ENCODE measurements around the gene KLHL1. TPM values are rescaled to one million over a fixed set of nuclear protein-coding genes. Genes with fewer than 3 reads are reported as not detected.

KLHL1 gene
- total RNA-seq, 2 donors from 2014 or later: 0.15 TPM; not detected in 1

DNA sequence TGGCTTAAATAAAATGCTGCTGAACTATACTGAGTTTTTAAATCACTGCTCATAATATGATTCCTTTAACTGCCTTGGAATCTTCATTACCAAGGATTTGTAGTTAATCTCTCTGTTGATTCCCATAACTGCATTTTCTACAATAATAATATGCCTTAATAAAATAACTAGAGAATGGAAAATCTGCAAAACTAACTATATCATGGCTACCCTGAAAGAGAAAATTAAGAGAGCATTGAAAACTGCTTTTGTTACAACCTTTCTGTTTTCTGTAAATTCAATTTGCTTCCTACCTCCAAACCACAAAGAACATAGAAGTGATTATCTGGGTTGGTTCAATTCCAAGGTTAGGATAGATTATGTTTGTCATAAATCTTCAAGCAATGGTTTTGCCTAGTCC, 203.5 kb downstream of the KLHL1 start:
- H3K4me1 Mint-ChIP-seq: peaks cover 10% of the 10 kb centered on the region

GRCh38 chr13:69903081-69903480, 205.2 kb downstream of the KLHL1 start:
- H3K27ac ChIP-seq (ENCODE audit: low read depth, low read length): no peak overlapping the region
- H3K9me3 ChIP-seq (ENCODE audit: control insufficient read depth, low read length): no peaks in the 10 kb centered on the region
- H3K27me3 ChIP-seq (ENCODE audit: control insufficient read depth, insufficient read depth, low read length, poor library complexity, severe bottlenecking): no peaks in the 10 kb centered on the region
- no peak overlapping the region for H3K27ac Mint-ChIP-seq
- H3K4me1 Mint-ChIP-seq: peaks cover 15% of the 10 kb centered on the region
- WGBS, 2 experiments (ENCODE audit: insufficient coverage in 1 of 2, insufficient read length in 1 of 2): 97% methylated on average over 2 of the region's 2 CpGs; no CpG with 5 or more reads in 1 of the 2 experiments
- H3K27me3 Mint-ChIP-seq (ENCODE audit: insufficient read depth): no peaks in the 10 kb centered on the region
- no peaks in the 10 kb centered on the region for H3K9me3 Mint-ChIP-seq
- no peak for DNase-seq
- H3K9ac ChIP-seq (ENCODE audit: extremely low read depth, low read length, poor library complexity, severe bottlenecking): no peak overlapping the region
- no peak overlapping the region for H3K4me3 Mint-ChIP-seq
- peaks cover 6% of the 10 kb centered on the region for H3K4me1 ChIP-seq (ENCODE audit: control insufficient read depth, insufficient read depth, low read length)
- no peak overlapping the region for H3K4me3 ChIP-seq (ENCODE audit: low read length)
- no peaks in the 10 kb centered on the region for H3K36me3 ChIP-seq (ENCODE audit: control insufficient read depth, insufficient read depth, low read length)
- TF ChIP-seq, protein P1, sequence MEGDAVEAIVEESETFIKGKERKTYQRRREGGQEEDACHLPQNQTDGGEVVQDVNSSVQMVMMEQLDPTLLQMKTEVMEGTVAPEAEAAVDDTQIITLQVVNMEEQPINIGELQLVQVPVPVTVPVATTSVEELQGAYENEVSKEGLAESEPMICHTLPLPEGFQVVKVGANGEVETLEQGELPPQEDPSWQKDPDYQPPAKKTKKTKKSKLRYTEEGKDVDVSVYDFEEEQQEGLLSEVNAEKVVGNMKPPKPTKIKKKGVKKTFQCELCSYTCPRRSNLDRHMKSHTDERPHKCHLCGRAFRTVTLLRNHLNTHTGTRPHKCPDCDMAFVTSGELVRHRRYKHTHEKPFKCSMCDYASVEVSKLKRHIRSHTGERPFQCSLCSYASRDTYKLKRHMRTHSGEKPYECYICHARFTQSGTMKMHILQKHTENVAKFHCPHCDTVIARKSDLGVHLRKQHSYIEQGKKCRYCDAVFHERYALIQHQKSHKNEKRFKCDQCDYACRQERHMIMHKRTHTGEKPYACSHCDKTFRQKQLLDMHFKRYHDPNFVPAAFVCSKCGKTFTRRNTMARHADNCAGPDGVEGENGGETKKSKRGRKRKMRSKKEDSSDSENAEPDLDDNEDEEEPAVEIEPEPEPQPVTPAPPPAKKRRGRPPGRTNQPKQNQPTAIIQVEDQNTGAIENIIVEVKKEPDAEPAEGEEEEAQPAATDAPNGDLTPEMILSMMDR (conservative IDR thresholded peaks at IDR 0.05): no peak
- H3K36me3 Mint-ChIP-seq (ENCODE audit: low read depth): no peaks in the 10 kb centered on the region

More for the DNA sequence above, 203.5 kb downstream of the KLHL1 start:
- Histone ChIP-seq H3K27ac (ENCODE audit: low read depth, low read length) (no peak overlapping the region), H3K4me1 (ENCODE audit: control insufficient read depth, insufficient read depth, low read length) (peaks cover 1% of the 10 kb centered on the region), H3K4me3 (ENCODE audit: low read length) (no peak overlapping the region), H3K27me3 (ENCODE audit: control insufficient read depth, insufficient read depth, low read length, poor library complexity, severe bottlenecking) (no peaks in the 10 kb centered on the region), H3K9me3 (ENCODE audit: control insufficient read depth, low read length) (no peaks in the 10 kb centered on the region), H3K9ac (ENCODE audit: extremely low read depth, low read length, poor library complexity, severe bottlenecking) (no peak overlapping the region), H3K36me3 (ENCODE audit: control insufficient read depth, insufficient read depth, low read length) (no peaks in the 10 kb centered on the region)
- no peak for DNase-seq
- TF ChIP-seq, protein P1 (conservative IDR thresholded peaks at IDR 0.05): no peak
- Mint-ChIP-seq H3K27ac (no peak overlapping the region), H3K27me3 (ENCODE audit: insufficient read depth) (no peaks in the 10 kb centered on the region), H3K36me3 (ENCODE audit: low read depth) (no peaks in the 10 kb centered on the region), H3K9me3 (no peaks in the 10 kb centered on the region), H3K4me3 (no peak overlapping the region)

GRCh38 chr13:69882451-69882850, 225.8 kb downstream of the KLHL1 start:
- H3K36me3 ChIP-seq (ENCODE audit: control insufficient read depth, insufficient read depth, low read length): no peaks in the 10 kb centered on the region
- 73 to 100% methylated on average over 1 of the region's 1 CpG for WGBS, 2 experiments (ENCODE audit: insufficient coverage in 1 of 2, insufficient read length in 1 of 2)
- no peaks in the 10 kb centered on the region for H3K36me3 Mint-ChIP-seq (ENCODE audit: low read depth)
- H3K4me1 Mint-ChIP-seq: no peaks in the 10 kb centered on the region
- H3K27ac ChIP-seq (ENCODE audit: low read depth, low read length): no peak overlapping the region
- no peak overlapping the region for H3K4me3 ChIP-seq (ENCODE audit: low read length)
- TF ChIP-seq, protein P1 (conservative IDR thresholded peaks at IDR 0.05): no peak
- H3K27me3 ChIP-seq (ENCODE audit: control insufficient read depth, insufficient read depth, low read length, poor library complexity, severe bottlenecking): no peaks in the 10 kb centered on the region
- H3K4me1 ChIP-seq (ENCODE audit: control insufficient read depth, insufficient read depth, low read length): no peaks in the 10 kb centered on the region
- no peaks in the 10 kb centered on the region for H3K9me3 Mint-ChIP-seq
- no peak overlapping the region for H3K27ac Mint-ChIP-seq
- H3K9me3 ChIP-seq (ENCODE audit: control insufficient read depth, low read length): no peaks in the 10 kb centered on the region
- H3K9ac ChIP-seq (ENCODE audit: extremely low read depth, low read length, poor library complexity, severe bottlenecking): no peak overlapping the region
- DNase-seq: no peak
- H3K4me3 Mint-ChIP-seq: no peak overlapping the region
- H3K27me3 Mint-ChIP-seq (ENCODE audit: insufficient read depth): no peaks in the 10 kb centered on the region

Measured in endodermal cell (in vitro differentiated cells).